ENCODE data around the gene UCN2. TPM values are rescaled to one million over a fixed set of nuclear protein-coding genes. Genes with fewer than 3 reads are reported as not detected.

The UCN2 gene
- polyA plus RNA-seq, 2 donors = 2.3 to 7.2 TPM

DNA sequence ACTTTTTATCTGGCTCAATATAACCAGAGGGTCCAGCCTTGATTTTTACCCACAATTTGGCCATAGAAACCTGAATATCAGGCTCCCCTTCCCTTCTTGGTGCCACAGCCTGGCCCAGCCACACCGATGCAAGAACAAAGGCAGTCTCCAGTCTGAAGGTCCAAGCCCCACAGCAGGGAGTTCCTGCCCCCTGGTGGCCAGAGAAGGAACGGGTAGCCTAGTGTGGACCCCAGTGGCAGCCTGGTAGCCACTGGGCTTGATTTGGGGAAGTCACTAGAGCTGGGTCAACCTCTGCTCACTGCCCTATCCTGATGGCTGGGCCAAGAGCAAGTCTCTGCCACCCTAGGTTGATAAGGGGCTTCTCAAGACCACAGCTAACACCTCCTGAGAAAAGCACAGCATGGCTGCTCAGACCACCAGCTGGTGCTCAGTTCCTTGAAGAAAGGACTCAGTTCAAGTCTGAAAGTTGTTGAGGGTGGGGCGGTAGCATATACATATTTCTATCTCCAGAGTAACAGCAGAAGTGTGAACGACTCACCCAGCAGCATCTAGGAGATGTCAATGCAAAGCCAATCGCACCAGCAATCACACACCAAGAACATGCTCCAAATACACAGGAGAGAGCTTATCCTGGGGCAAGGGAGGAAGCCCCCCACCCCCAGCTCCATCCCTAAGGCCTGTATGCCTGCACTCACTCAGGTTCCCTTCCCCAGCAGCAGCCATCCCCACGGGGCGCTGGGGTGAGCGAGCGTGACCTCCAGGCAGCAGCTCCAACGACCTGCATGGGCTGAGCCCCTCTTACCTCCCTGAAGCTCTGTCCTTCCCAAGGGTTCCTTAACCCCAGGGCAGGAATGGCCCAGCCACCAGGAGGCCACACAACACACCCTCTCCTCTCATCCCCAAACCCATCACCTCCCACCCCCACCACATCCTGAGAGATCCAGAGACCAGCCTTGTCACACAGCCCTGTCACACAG lies 14.6 kb downstream of the UCN2 start:
- no peaks in the 10 kb centered on the region for H3K9me3 ChIP-seq (ENCODE audit: control insufficient read depth in 2 of 2, insufficient read depth in 1 of 2, low read depth in 1 of 2, low read length in 1 of 2)
- H3K4me3 ChIP-seq (ENCODE audit: low read depth in 1 of 2, low read length in 2 of 2) = no peak overlapping the region
- H3K36me3 ChIP-seq (ENCODE audit: control insufficient read depth in 2 of 2, insufficient read depth in 2 of 2, low read length in 1 of 2) = peaks cover 2 to 7% of the 10 kb centered on the region in 2 donors
- no peak overlapping the region for H3K27ac ChIP-seq (ENCODE audit: low read depth in 2 of 2, low read length in 1 of 2)
- WGBS, 2 donors = 63 to 64% methylated on average over 10 of the region's 10 CpGs
- no peaks in the 10 kb centered on the region for H3K4me1 ChIP-seq (ENCODE audit: control insufficient read depth in 2 of 2, insufficient read depth in 2 of 2, low read length in 1 of 2)
- H3K27me3 ChIP-seq (ENCODE audit: control insufficient read depth in 1 of 2, insufficient read depth in 2 of 2, low read length in 2 of 2) = no peaks in the 10 kb centered on the region

DNA sequence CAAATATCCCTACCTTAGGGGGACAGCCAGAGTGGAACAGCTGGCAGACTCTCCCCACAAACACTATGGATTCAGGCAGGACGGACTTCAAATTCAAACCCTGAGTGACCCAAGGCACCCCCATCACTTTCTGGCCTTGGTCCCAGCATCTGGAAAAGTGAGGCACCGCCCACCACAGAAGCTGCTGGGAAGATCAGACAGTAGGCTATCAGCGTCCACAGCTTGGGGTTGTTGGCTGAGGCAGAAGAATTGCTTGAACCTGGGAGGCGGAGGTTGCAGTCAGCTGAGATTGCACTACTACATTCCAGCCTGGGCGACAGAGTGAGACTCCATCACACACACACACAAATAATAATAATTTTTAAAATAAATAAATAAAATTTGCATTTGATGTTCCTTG lies 15.5 kb downstream of the UCN2 start:
- H3K27ac ChIP-seq (ENCODE audit: low read depth in 2 of 2, low read length in 1 of 2) = no peak overlapping the region
- peaks cover 2 to 5% of the 10 kb centered on the region in 2 donors for H3K36me3 ChIP-seq (ENCODE audit: control insufficient read depth in 2 of 2, insufficient read depth in 2 of 2, low read length in 1 of 2)
- no peaks in the 10 kb centered on the region for H3K4me1 ChIP-seq (ENCODE audit: control insufficient read depth in 2 of 2, insufficient read depth in 2 of 2, low read length in 1 of 2)
- no peaks in the 10 kb centered on the region for H3K27me3 ChIP-seq (ENCODE audit: control insufficient read depth in 1 of 2, insufficient read depth in 2 of 2, low read length in 2 of 2)
- no peaks in the 10 kb centered on the region for H3K9me3 ChIP-seq (ENCODE audit: control insufficient read depth in 2 of 2, insufficient read depth in 1 of 2, low read depth in 1 of 2, low read length in 1 of 2)
- 80 to 81% methylated on average over 5 of the region's 5 CpGs for WGBS, 2 donors
- H3K4me3 ChIP-seq (ENCODE audit: low read depth in 1 of 2, low read length in 2 of 2) = no peak overlapping the region

DNA sequence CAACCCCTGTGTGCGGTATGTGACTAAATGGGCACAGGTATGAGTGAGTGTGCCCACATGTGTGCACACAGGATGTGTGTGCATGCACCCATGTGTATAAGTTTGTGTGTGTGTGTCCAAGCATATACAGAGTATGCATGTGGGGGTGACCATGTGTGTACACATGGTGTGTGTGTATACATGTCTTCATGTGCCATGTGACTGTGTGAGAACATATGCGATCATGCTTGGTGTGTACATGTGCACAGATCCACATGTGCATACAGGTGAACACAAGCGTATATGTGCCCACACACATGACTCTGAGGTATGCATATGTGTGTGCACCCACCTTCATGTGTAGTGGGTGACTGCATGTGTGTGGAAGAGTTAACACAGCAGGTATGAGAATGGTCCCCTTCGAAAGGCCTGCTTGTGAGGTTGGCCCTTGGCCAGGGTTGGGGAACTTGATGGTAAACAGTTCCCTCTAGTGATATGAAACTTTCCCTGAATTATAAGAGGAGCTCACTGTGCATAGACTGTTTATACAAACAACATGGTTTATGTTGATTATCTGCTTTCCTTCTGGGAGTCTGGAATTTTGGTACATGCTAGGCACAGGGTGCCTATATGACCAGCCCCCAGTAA lies 17.3 kb downstream of the UCN2 start:
- no peaks in the 10 kb centered on the region for H3K9me3 ChIP-seq (ENCODE audit: control insufficient read depth in 2 of 2, insufficient read depth in 1 of 2, low read depth in 1 of 2, low read length in 1 of 2)
- 73 to 76% methylated on average over 4 of the region's 4 CpGs for WGBS, 2 donors
- H3K27me3 ChIP-seq (ENCODE audit: control insufficient read depth in 1 of 2, insufficient read depth in 2 of 2, low read length in 2 of 2) = no peaks in the 10 kb centered on the region
- no peak overlapping the region for H3K27ac ChIP-seq (ENCODE audit: low read depth in 2 of 2, low read length in 1 of 2)
- H3K4me1 ChIP-seq (ENCODE audit: control insufficient read depth in 2 of 2, insufficient read depth in 2 of 2, low read length in 1 of 2) = no peaks in the 10 kb centered on the region
- H3K36me3 ChIP-seq (ENCODE audit: control insufficient read depth in 2 of 2, insufficient read depth in 2 of 2, low read length in 1 of 2) = peaks cover 2% of the 10 kb centered on the region in 2 donors
- H3K4me3 ChIP-seq (ENCODE audit: low read depth in 1 of 2, low read length in 2 of 2) = no peak overlapping the region

DNA sequence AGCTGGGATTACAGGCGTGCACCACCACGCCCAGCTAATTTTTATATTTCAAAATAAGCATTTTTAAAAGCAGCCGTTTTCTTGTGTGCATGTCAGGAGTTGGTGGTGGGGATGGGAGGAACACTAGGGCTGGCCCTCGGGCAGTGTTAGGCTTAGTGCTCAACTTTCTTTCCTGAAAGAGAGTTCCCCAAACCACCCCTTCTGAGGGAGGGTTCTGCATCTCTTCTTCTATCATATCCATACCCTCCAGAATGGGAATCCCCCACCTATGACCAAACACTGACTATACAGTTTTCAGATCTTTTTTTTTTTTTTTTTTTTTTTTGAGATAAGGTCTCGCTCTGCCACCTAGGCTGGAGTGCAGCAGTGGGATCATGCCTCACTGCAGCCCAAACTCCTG lies 19.4 kb downstream of the UCN2 start:
- H3K9me3 ChIP-seq (ENCODE audit: control insufficient read depth in 2 of 2, insufficient read depth in 1 of 2, low read depth in 1 of 2, low read length in 1 of 2) = no peaks in the 10 kb centered on the region
- WGBS, 2 donors = 89 to 90% methylated on average over 5 of the region's 5 CpGs
- H3K4me1 ChIP-seq (ENCODE audit: control insufficient read depth in 2 of 2, insufficient read depth in 2 of 2, low read length in 1 of 2) = no peaks in the 10 kb centered on the region
- H3K36me3 ChIP-seq (ENCODE audit: control insufficient read depth in 2 of 2, insufficient read depth in 2 of 2, low read length in 1 of 2) = peaks cover 0 to 7% of the 10 kb centered on the region in 2 donors
- H3K4me3 ChIP-seq (ENCODE audit: low read depth in 1 of 2, low read length in 2 of 2) = no peak overlapping the region
- H3K27ac ChIP-seq (ENCODE audit: low read depth in 2 of 2, low read length in 1 of 2) = no peak overlapping the region
- H3K27me3 ChIP-seq (ENCODE audit: control insufficient read depth in 1 of 2, insufficient read depth in 2 of 2, low read length in 2 of 2) = no peaks in the 10 kb centered on the region

DNA sequence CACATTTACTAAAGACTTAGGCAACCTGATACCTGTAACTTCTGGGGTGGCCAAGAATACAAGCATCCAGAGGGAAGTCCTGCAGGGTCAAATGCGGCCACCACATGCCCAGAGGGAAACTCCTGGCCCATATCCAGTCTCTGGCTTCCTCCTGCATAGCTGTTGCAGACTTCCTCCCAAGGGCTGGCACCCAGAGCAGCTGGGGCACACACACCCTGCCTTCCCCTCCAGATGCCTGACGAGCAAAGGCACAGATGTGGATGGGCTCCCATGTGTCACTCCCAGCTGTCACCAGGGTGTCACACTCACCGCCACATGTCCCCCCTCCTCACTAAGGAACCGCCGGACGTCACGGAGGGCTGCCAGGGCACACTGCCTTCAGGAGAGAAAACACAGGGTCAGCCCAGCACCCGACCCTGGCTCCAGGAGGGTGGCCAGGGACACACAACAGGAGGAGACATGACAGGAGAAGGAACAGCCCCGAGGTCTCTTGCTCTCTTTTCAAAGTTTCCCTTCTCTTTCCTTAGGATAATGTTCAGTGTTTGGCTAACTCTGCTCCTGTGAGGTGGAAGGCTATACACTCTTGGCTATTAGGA lies 20.2 kb downstream of the UCN2 start:
- WGBS, 2 donors = 62 to 72% methylated on average over 9 of the region's 9 CpGs
- Histone ChIP-seq H3K4me3 (ENCODE audit: low read depth in 1 of 2, low read length in 2 of 2) (no peak overlapping the region), H3K27me3 (ENCODE audit: control insufficient read depth in 1 of 2, insufficient read depth in 2 of 2, low read length in 2 of 2) (no peaks in the 10 kb centered on the region), H3K27ac (ENCODE audit: low read depth in 2 of 2, low read length in 1 of 2) (no peak overlapping the region), H3K36me3 (ENCODE audit: control insufficient read depth in 2 of 2, insufficient read depth in 2 of 2, low read length in 1 of 2) (peaks cover 0 to 10% of the 10 kb centered on the region in 2 donors), H3K4me1 (ENCODE audit: control insufficient read depth in 2 of 2, insufficient read depth in 2 of 2, low read length in 1 of 2) (no peaks in the 10 kb centered on the region), H3K9me3 (ENCODE audit: control insufficient read depth in 2 of 2, insufficient read depth in 1 of 2, low read depth in 1 of 2, low read length in 1 of 2) (no peaks in the 10 kb centered on the region)

DNA sequence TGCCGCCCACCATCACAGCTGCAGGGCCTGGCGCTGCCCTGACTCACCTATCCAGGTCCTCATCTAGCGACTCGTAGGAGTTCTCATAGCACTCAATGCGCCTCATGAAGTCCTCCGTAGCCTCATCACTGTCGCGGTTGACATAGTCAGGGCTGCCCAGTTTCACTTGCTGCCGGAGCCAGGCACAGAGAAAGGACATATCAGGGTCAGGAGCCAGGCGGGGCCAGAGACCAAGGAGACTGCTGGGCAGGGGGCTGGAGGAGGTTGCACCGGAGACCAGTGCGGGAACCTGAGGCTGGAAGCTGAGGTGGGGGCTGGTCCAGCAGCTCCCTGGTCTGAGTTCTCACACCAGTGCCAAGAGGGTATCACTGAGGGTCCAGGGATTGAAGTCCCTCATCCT lies 25.1 kb downstream of the UCN2 start:
- peaks cover 5 to 20% of the 10 kb centered on the region in 2 donors for H3K36me3 ChIP-seq (ENCODE audit: control insufficient read depth in 2 of 2, insufficient read depth in 2 of 2, low read length in 1 of 2)
- 92 to 94% methylated on average over 12 of the region's 12 CpGs for WGBS, 2 donors
- no peak overlapping the region for H3K4me3 ChIP-seq (ENCODE audit: low read depth in 1 of 2, low read length in 2 of 2)

DNA sequence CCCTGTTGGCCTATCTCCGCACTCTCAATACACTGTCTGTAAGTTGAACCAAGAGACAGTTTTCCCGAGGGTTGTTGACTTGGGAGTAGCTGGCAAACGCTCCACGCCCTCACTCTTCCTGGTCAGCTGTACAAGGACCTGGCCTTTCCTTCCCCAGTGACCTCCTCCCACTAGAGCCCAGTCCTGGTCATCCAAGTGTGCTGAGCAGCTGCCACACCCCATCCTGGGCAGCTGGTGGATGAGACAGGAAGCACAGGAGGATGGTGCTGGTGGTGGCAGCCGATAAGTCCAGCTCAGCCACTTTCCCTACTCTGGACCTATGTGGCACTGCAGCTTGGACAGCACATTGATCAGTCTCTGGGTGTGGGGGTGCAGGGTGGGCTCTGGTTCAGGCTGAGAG lies 26.8 kb downstream of the UCN2 start:
- H3K4me1 ChIP-seq (ENCODE audit: control insufficient read depth in 2 of 2, insufficient read depth in 2 of 2, low read length in 1 of 2) = peaks cover 0 to 18% of the 10 kb centered on the region in 2 donors
- no peak overlapping the region for H3K27ac ChIP-seq (ENCODE audit: low read depth in 2 of 2, low read length in 1 of 2)
- no peaks in the 10 kb centered on the region for H3K27me3 ChIP-seq (ENCODE audit: control insufficient read depth in 1 of 2, insufficient read depth in 2 of 2, low read length in 2 of 2)
- H3K4me3 ChIP-seq (ENCODE audit: low read depth in 1 of 2, low read length in 2 of 2) = no peak overlapping the region
- H3K9me3 ChIP-seq (ENCODE audit: control insufficient read depth in 2 of 2, insufficient read depth in 1 of 2, low read depth in 1 of 2, low read length in 1 of 2) = no peaks in the 10 kb centered on the region
- 79 to 87% methylated on average over 5 of the region's 5 CpGs for WGBS, 2 donors
- H3K36me3 ChIP-seq (ENCODE audit: control insufficient read depth in 2 of 2, insufficient read depth in 2 of 2, low read length in 1 of 2) = peaks cover 5 to 20% of the 10 kb centered on the region in 2 donors

More for the DNA sequence above, 25.1 kb downstream of the UCN2 start:
- H3K4me1 ChIP-seq (ENCODE audit: control insufficient read depth in 2 of 2, insufficient read depth in 2 of 2, low read length in 1 of 2) = peaks cover 0 to 18% of the 10 kb centered on the region in 2 donors
- no peaks in the 10 kb centered on the region for H3K27me3 ChIP-seq (ENCODE audit: control insufficient read depth in 1 of 2, insufficient read depth in 2 of 2, low read length in 2 of 2)
- no peaks in the 10 kb centered on the region for H3K9me3 ChIP-seq (ENCODE audit: control insufficient read depth in 2 of 2, insufficient read depth in 1 of 2, low read depth in 1 of 2, low read length in 1 of 2)
- no peak overlapping the region for H3K27ac ChIP-seq (ENCODE audit: low read depth in 2 of 2, low read length in 1 of 2)

DNA sequence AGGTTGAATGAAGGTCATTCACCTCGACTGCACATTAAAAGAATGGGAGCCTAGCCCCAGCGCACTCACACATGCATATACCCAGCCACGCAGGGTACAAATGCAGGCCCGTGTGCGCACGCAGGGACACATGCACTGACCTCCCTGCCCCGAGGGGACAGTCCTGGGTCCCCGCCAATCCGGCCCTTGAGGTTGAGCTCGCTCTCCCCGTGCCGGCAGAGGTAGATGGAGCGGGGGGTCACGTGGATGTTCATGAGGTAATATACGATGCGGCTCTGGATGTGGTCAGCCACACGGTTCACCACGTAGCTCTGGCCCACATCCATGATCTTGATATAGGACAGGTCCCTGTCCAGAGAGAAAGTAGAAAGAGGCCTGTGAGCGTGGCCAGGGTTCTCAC lies 27.5 kb downstream of the UCN2 start:
- no peaks in the 10 kb centered on the region for H3K27me3 ChIP-seq (ENCODE audit: control insufficient read depth in 1 of 2, insufficient read depth in 2 of 2, low read length in 2 of 2)
- peak overlapping the region; percentile 61 to 67 for H3K27ac ChIP-seq (ENCODE audit: low read depth in 2 of 2, low read length in 1 of 2)
- H3K4me3 ChIP-seq (ENCODE audit: low read depth in 1 of 2, low read length in 2 of 2) = no peak overlapping the region
- 84 to 90% methylated on average over 19 of the region's 19 CpGs for WGBS, 2 donors
- no peaks in the 10 kb centered on the region for H3K9me3 ChIP-seq (ENCODE audit: control insufficient read depth in 2 of 2, insufficient read depth in 1 of 2, low read depth in 1 of 2, low read length in 1 of 2)
- peaks cover 5 to 20% of the 10 kb centered on the region in 2 donors for H3K36me3 ChIP-seq (ENCODE audit: control insufficient read depth in 2 of 2, insufficient read depth in 2 of 2, low read length in 1 of 2)
- H3K4me1 ChIP-seq (ENCODE audit: control insufficient read depth in 2 of 2, insufficient read depth in 2 of 2, low read length in 1 of 2) = peaks cover 0 to 18% of the 10 kb centered on the region in 2 donors

DNA sequence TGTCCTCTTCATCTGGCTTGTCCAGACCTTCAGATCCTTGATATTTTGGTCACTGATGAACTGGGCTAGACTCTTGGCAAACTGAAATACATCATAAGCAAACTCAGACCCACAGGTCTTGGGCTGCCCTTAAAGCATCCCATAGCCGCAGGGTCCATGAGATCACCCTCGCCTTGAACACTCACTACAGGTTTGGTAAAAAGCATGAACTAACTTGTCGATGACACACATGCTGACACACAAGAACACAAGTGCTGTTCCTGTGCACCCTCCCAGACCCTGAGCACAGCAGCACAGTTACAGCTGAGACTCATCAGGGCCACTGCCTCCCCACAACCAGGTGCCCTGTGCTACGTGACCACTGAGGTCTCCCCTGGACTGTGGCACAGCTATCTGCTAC lies 28.0 kb downstream of the UCN2 start:
- no peaks in the 10 kb centered on the region for H3K27me3 ChIP-seq (ENCODE audit: control insufficient read depth in 1 of 2, insufficient read depth in 2 of 2, low read length in 2 of 2)
- no peak overlapping the region for H3K4me3 ChIP-seq (ENCODE audit: low read depth in 1 of 2, low read length in 2 of 2)
- H3K9me3 ChIP-seq (ENCODE audit: control insufficient read depth in 2 of 2, insufficient read depth in 1 of 2, low read depth in 1 of 2, low read length in 1 of 2) = no peaks in the 10 kb centered on the region
- peak overlapping the region; percentile 61 to 67 for H3K27ac ChIP-seq (ENCODE audit: low read depth in 2 of 2, low read length in 1 of 2)
- 64 to 81% methylated on average over 4 of the region's 4 CpGs for WGBS, 2 donors
- H3K36me3 ChIP-seq (ENCODE audit: control insufficient read depth in 2 of 2, insufficient read depth in 2 of 2, low read length in 1 of 2) = peaks cover 5 to 20% of the 10 kb centered on the region in 2 donors
- peaks cover 0 to 18% of the 10 kb centered on the region in 2 donors for H3K4me1 ChIP-seq (ENCODE audit: control insufficient read depth in 2 of 2, insufficient read depth in 2 of 2, low read length in 1 of 2)

All from esophagus (tissue), 2 donors.